Fibroblast of lung (primary cell): ENCODE results near the gene RGS7. TPM values are rescaled to one million over a fixed set of nuclear protein-coding genes. Genes with fewer than 3 reads are reported as not detected.

ENCODE experiments used
- DNase-seq, 2 donors: peaks; one replicate each; pipeline versions ENCODE4 v3.0.0 to v3.0.0-alpha.2; 2010; ENCODE audit warnings: low read depth in 2 of 2
- H2AFZ ChIP-seq: 2 replicates; pipeline ENCODE4 v1.5.1; 2012; ENCODE audit warnings: low read length, control low read depth, inconsistent platforms
- H3K27ac ChIP-seq: 2 replicates; pipeline ENCODE4 v1.5.1; 2011; ENCODE audit warnings: low read length, control low read depth; ENCODE audit not compliant: insufficient read depth
- H3K27me3 ChIP-seq: 2 replicates; pipeline ENCODE4 v1.5.1; 2011; ENCODE audit warnings: mild to moderate bottlenecking, low read length; ENCODE audit not compliant: control insufficient read depth, insufficient read depth
- H3K36me3 ChIP-seq: 2 replicates; pipeline ENCODE4 v1.5.1; 2011; ENCODE audit warnings: low read length; ENCODE audit not compliant: control insufficient read depth, insufficient read depth
- H3K4me1 ChIP-seq: 2 replicates; pipeline ENCODE4 v1.5.1; 2011; ENCODE audit warnings: low read length; ENCODE audit not compliant: control insufficient read depth, insufficient read depth; ENCODE audit errors: extremely low read depth
- H3K4me2 ChIP-seq: 2 replicates; pipeline ENCODE4 v1.5.1; 2011; ENCODE audit warnings: low read length, control low read depth; ENCODE audit not compliant: insufficient read depth; ENCODE audit errors: extremely low read depth
- H3K4me3 ChIP-seq, 4 experiments: fragments of 200-600 bp in 1 of 4; sonication (generic) in 1 of 4; replicated peaks in 1 of 4; 2 replicates each; pipeline ENCODE4 v1.5.1; 2011 to 2016; ENCODE audit warnings: low read length in 4 of 4, low read depth in 3 of 4, mild to moderate bottlenecking in 3 of 4, control low read depth in 2 of 4, inconsistent platforms in 1 of 4, mixed read lengths in 1 of 4; ENCODE audit not compliant: insufficient read depth in 1 of 4; ENCODE audit errors: control extremely low read depth in 1 of 4
- H3K79me2 ChIP-seq: 2 replicates; pipeline ENCODE4 v1.5.1; 2012; ENCODE audit warnings: mild to moderate bottlenecking, low read length, inconsistent platforms; ENCODE audit not compliant: control insufficient read depth, insufficient read depth
- H3K9ac ChIP-seq: 2 replicates; pipeline ENCODE4 v1.5.1; 2011; ENCODE audit warnings: mild to moderate bottlenecking, low read length, control low read depth; ENCODE audit not compliant: insufficient read depth
- H3K9me3 ChIP-seq: 2 replicates; pipeline ENCODE4 v1.5.1; 2012; ENCODE audit warnings: low read depth, low read length; ENCODE audit not compliant: control insufficient read depth, insufficient read depth
- H4K20me1 ChIP-seq: 2 replicates; pipeline ENCODE4 v1.5.1; 2011; ENCODE audit warnings: low read length; ENCODE audit not compliant: control insufficient read depth, insufficient read depth; ENCODE audit errors: extremely low read depth
- CTCF ChIP-seq, 2 donors: IDR thresholded peaks in 1 of 2; conservative IDR thresholded peaks in 1 of 2; 1 replicate in 1 of 2; 2 replicates in 1 of 2; pipeline ENCODE4 v1.5.1; 2011 to 2012; ENCODE audit warnings: low read length in 2 of 2, control low read depth in 1 of 2, inconsistent platforms in 1 of 2, low read depth in 1 of 2, mild to moderate bottlenecking in 1 of 2
- EZH2 ChIP-seq: IDR thresholded peaks from 2 replicates; pipeline ENCODE4 v1.5.1; 2012; ENCODE audit warnings: low read length, control low read depth, mild to moderate bottlenecking; ENCODE audit errors: missing control alignments
- polyA plus RNA-seq, 2 donors: library from polyadenylated mRNA; depleted of rRNA in 1 of 2; stranded (reverse) in 1 of 2; unstranded in 1 of 2; fragments of >200 nt; gene quantifications; 2 replicates each; pipeline ENCODE4 v1.2.1, GENCODE V29; 2011 to 2012; ENCODE audit warnings: missing spikeins in 1 of 2
- total RNA-seq: library from RNA; depleted of rRNA; stranded (reverse); fragments of >200 nt; gene quantifications from 2 replicates; pipeline ENCODE4 v1.2.1, GENCODE V29; 2014

RGS7 gene
- total and polyA plus RNA-seq, 2 donors (not counting 1 experiment from before 2014, with no cell fraction given) = 3.6 to 4.2 TPM

- no peak overlapping the region for H3K4me3 ChIP-seq
- DNase-seq = no peak
- H3K4me1 ChIP-seq = no peaks in the 10 kb centered on the region
- no peak overlapping the region for H2AFZ ChIP-seq
- no peak overlapping the region for H3K4me2 ChIP-seq
- no peaks in the 10 kb centered on the region for H3K36me3 ChIP-seq
- H3K27me3 ChIP-seq = no peaks in the 10 kb centered on the region
- no peaks in the 10 kb centered on the region for H3K79me2 ChIP-seq
- H3K9ac ChIP-seq = no peak overlapping the region
- H3K9me3 ChIP-seq = no peaks in the 10 kb centered on the region
- no peak for TF ChIP-seq EZH2
- TF ChIP-seq CTCF (conservative IDR thresholded peaks at IDR 0.05 in 1 of 2, IDR thresholded peaks at IDR 0.05 in 1 of 2; ENCODE audit: low read depth in 1 of 2, low read length in 2 of 2) = no peak
- H3K27ac ChIP-seq = no peak overlapping the region
- no peaks in the 10 kb centered on the region for H4K20me1 ChIP-seq
Observed at GRCh38 chr1:241139047-241139446, 218.0 kb downstream of the RGS7 start.

GRCh38 chr1:241138248-241138647, 218.8 kb downstream of the RGS7 start:
- Histone ChIP-seq H3K27ac (no peak overlapping the region), H3K9ac (no peak overlapping the region), H2AFZ (no peak overlapping the region), H3K4me1 (no peaks in the 10 kb centered on the region), H3K9me3 (no peaks in the 10 kb centered on the region), H3K36me3 (no peaks in the 10 kb centered on the region), H3K27me3 (no peaks in the 10 kb centered on the region), H3K79me2 (no peaks in the 10 kb centered on the region), H3K4me2 (no peak overlapping the region), H4K20me1 (no peaks in the 10 kb centered on the region), H3K4me3 (no peak overlapping the region)
- no peak for TF ChIP-seq EZH2
- DNase-seq = no peak

GRCh38 chr1:241136389-241136788, 220.6 kb downstream of the RGS7 start:
- Histone ChIP-seq H3K27ac (no peak overlapping the region), H3K9me3 (no peaks in the 10 kb centered on the region), H3K4me2 (no peak overlapping the region), H3K79me2 (no peaks in the 10 kb centered on the region), H3K36me3 (no peaks in the 10 kb centered on the region), H3K4me1 (no peaks in the 10 kb centered on the region), H2AFZ (no peak overlapping the region), H3K9ac (no peak overlapping the region), H3K27me3 (no peaks in the 10 kb centered on the region), H3K4me3 (no peak overlapping the region), H4K20me1 (no peaks in the 10 kb centered on the region)
- DNase-seq = no peak
- TF ChIP-seq CTCF (conservative IDR thresholded peaks at IDR 0.05 in 1 of 2, IDR thresholded peaks at IDR 0.05 in 1 of 2; ENCODE audit: low read depth in 1 of 2, low read length in 2 of 2) = no peak
- TF ChIP-seq EZH2 = no peak
